ENCODE data around the gene POMGNT1.

POMGNT1 gene

DNA sequence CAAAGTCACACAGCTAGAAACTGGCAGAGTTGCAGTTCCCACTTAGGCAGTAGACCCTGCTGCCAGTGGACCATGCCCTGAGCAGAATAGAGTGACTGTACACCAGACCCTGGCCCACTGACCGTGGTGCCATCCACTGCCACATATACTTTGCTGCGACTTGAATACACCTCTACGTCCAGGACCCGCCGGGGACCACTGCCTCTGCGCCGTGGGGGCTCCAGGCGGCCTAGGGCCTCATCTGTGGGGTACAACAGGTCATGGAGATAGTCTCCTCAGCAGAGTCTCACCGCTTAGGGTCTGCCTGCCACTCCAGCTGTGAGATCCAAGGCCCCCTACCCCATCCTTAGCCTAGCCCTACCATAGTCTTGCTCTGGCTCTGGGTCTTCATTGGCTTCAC lies 1.6 kb downstream of the POMGNT1 start:
- Histone ChIP-seq H3K9me2 (replicated peaks; ENCODE audit: insufficient read depth, low read length) (no peaks in the 10 kb centered on the region), H3K79me2 (ENCODE audit: insufficient read depth, low read length) (no peaks in the 10 kb centered on the region), H3F3A (ENCODE audit: insufficient read depth) (peaks cover 9% of the 10 kb centered on the region; the same call in 1 of the 2 replicates), H4K20me1 (ENCODE audit: low read depth, low read length) (no peaks in the 10 kb centered on the region), H3K4me2 (ENCODE audit: low read depth, low read length, poor library complexity, severe bottlenecking) (no peak overlapping the region), H3K27ac (ENCODE audit: low read depth, low read length) (no peak overlapping the region), H2AFZ (ENCODE audit: low read depth, low read length, severe bottlenecking) (no peak overlapping the region), H3K9ac (ENCODE audit: low read length) (no peak overlapping the region), H3K9me3 (ENCODE audit: insufficient read depth, low read length) (no peaks in the 10 kb centered on the region), H3K27me3 (ENCODE audit: low read length) (no peaks in the 10 kb centered on the region), H3K36me3 (ENCODE audit: low read length) (no peaks in the 10 kb centered on the region), H3K4me3 (ENCODE audit: insufficient read depth, low read length, poor library complexity, severe bottlenecking) (no peak overlapping the region)
- TF ChIP-seq EZH2phosphoT487 (conservative IDR thresholded peaks at IDR 0.05; ENCODE audit: low read length) = no peak
- TF ChIP-seq, protein P1, sequence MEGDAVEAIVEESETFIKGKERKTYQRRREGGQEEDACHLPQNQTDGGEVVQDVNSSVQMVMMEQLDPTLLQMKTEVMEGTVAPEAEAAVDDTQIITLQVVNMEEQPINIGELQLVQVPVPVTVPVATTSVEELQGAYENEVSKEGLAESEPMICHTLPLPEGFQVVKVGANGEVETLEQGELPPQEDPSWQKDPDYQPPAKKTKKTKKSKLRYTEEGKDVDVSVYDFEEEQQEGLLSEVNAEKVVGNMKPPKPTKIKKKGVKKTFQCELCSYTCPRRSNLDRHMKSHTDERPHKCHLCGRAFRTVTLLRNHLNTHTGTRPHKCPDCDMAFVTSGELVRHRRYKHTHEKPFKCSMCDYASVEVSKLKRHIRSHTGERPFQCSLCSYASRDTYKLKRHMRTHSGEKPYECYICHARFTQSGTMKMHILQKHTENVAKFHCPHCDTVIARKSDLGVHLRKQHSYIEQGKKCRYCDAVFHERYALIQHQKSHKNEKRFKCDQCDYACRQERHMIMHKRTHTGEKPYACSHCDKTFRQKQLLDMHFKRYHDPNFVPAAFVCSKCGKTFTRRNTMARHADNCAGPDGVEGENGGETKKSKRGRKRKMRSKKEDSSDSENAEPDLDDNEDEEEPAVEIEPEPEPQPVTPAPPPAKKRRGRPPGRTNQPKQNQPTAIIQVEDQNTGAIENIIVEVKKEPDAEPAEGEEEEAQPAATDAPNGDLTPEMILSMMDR (IDR thresholded peaks at IDR 0.05; ENCODE audit: insufficient read depth, low read length, poor library complexity, severe bottlenecking) = no peak

DNA sequence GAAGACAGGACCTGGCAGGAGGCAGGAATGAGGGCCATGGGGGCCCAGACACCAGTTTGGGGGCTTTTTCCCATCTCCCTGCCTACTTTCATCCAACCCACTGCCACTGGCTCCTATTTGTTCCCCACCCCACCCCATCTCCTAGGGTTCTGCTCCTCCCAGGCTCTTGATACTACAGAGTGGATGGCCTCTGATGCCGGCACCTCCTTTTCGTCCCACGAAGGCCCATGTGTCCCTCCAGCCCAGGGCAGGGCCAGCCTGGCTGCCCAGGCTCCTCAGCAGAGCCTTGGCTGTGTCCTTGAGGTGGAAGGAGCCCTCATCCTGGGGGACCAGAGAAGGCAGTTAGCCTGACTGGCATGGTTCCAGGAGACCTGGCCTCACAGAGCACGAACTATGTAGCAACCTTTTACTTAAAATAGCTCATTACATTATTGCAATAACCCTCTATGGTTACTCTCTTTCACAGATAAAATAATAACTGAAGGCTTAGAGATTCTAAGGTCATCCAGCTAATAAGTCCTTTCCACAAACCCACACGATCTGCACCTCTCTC lies 3.5 kb downstream of the POMGNT1 start:
- H3K27me3 ChIP-seq (ENCODE audit: low read length) = no peaks in the 10 kb centered on the region
- H3F3A ChIP-seq (ENCODE audit: insufficient read depth) = peaks cover 9% of the 10 kb centered on the region; the same call in 1 of the 2 replicates
- no peak overlapping the region for H3K4me3 ChIP-seq (ENCODE audit: insufficient read depth, low read length, poor library complexity, severe bottlenecking)
- no peak overlapping the region for H3K4me2 ChIP-seq (ENCODE audit: low read depth, low read length, poor library complexity, severe bottlenecking)
- no peaks in the 10 kb centered on the region for H3K79me2 ChIP-seq (ENCODE audit: insufficient read depth, low read length)
- no peak overlapping the region for H2AFZ ChIP-seq (ENCODE audit: low read depth, low read length, severe bottlenecking)
- no peak overlapping the region for H3K9ac ChIP-seq (ENCODE audit: low read length)
- H3K27ac ChIP-seq (ENCODE audit: low read depth, low read length) = no peak overlapping the region
- H3K9me2 ChIP-seq (replicated peaks; ENCODE audit: insufficient read depth, low read length) = no peaks in the 10 kb centered on the region
- no peak for TF ChIP-seq EZH2phosphoT487 (conservative IDR thresholded peaks at IDR 0.05; ENCODE audit: low read length)
- H3K9me3 ChIP-seq (ENCODE audit: insufficient read depth, low read length) = no peaks in the 10 kb centered on the region
- H4K20me1 ChIP-seq (ENCODE audit: low read depth, low read length) = no peaks in the 10 kb centered on the region
- no peaks in the 10 kb centered on the region for H3K36me3 ChIP-seq (ENCODE audit: low read length)

GRCh38 chr1:46193984-46194570 lies 4.2 kb downstream of the POMGNT1 start:
- Histone ChIP-seq H3K27me3 (ENCODE audit: low read length) (no peaks in the 10 kb centered on the region), H3K9me3 (ENCODE audit: insufficient read depth, low read length) (no peaks in the 10 kb centered on the region), H4K20me1 (ENCODE audit: low read depth, low read length) (no peaks in the 10 kb centered on the region), H3K27ac (ENCODE audit: low read depth, low read length) (no peak overlapping the region), H2AFZ (ENCODE audit: low read depth, low read length, severe bottlenecking) (no peak overlapping the region), H3K9ac (ENCODE audit: low read length) (no peak overlapping the region), H3K36me3 (ENCODE audit: low read length) (no peaks in the 10 kb centered on the region), H3K4me2 (ENCODE audit: low read depth, low read length, poor library complexity, severe bottlenecking) (no peak overlapping the region), H3K4me3 (ENCODE audit: insufficient read depth, low read length, poor library complexity, severe bottlenecking) (no peak overlapping the region), H3K9me2 (replicated peaks; ENCODE audit: insufficient read depth, low read length) (no peaks in the 10 kb centered on the region), H3K79me2 (ENCODE audit: insufficient read depth, low read length) (no peaks in the 10 kb centered on the region), H3F3A (ENCODE audit: insufficient read depth) (peaks cover 6% of the 10 kb centered on the region; the same call in 1 of the 2 replicates)
- TF ChIP-seq EZH2phosphoT487 (conservative IDR thresholded peaks at IDR 0.05; ENCODE audit: low read length) = no peak
- TF ChIP-seq, protein P1 (IDR thresholded peaks at IDR 0.05; ENCODE audit: insufficient read depth, low read length, poor library complexity, severe bottlenecking) = no peak

GRCh38 chr1:46193285-46193684 lies 4.9 kb downstream of the POMGNT1 start:
- H3K27ac ChIP-seq (ENCODE audit: low read depth, low read length) = no peak overlapping the region
- H3K27me3 ChIP-seq (ENCODE audit: low read length) = no peaks in the 10 kb centered on the region
- no peaks in the 10 kb centered on the region for H3K9me2 ChIP-seq (replicated peaks; ENCODE audit: insufficient read depth, low read length)
- TF ChIP-seq, protein P1 (IDR thresholded peaks at IDR 0.05; ENCODE audit: insufficient read depth, low read length, poor library complexity, severe bottlenecking) = no peak
- no peak for TF ChIP-seq EZH2phosphoT487 (conservative IDR thresholded peaks at IDR 0.05; ENCODE audit: low read length)
- no peak overlapping the region for H3K4me3 ChIP-seq (ENCODE audit: insufficient read depth, low read length, poor library complexity, severe bottlenecking)
- H3K9ac ChIP-seq (ENCODE audit: low read length) = no peak overlapping the region
- H2AFZ ChIP-seq (ENCODE audit: low read depth, low read length, severe bottlenecking) = no peak overlapping the region
- H3F3A ChIP-seq (ENCODE audit: insufficient read depth) = no peaks in the 10 kb centered on the region
- H3K4me2 ChIP-seq (ENCODE audit: low read depth, low read length, poor library complexity, severe bottlenecking) = no peak overlapping the region
- H3K9me3 ChIP-seq (ENCODE audit: insufficient read depth, low read length) = no peaks in the 10 kb centered on the region
- H3K79me2 ChIP-seq (ENCODE audit: insufficient read depth, low read length) = no peaks in the 10 kb centered on the region
- H4K20me1 ChIP-seq (ENCODE audit: low read depth, low read length) = no peaks in the 10 kb centered on the region
- H3K36me3 ChIP-seq (ENCODE audit: low read length) = no peaks in the 10 kb centered on the region
